Esophagus squamous epithelium (tissue), 4 donors: Measurements from ENCODE around the gene COPS6.

ENCODE experiments used
- CTCF ChIP-seq, 6 experiments: fragments of 450-650 bp in 4 of 6; fragments of 200-600 bp in 2 of 6; sonication (generic) in 2 of 6; IDR thresholded peaks; one replicate each; pipeline ENCODE4 v1.5.1; 2016 to 2019; ENCODE audit warnings: antibody characterized with exemption in 6 of 6, mild to moderate bottlenecking in 4 of 6, moderate library complexity in 4 of 6
- POLR2A ChIP-seq, 4 donors: fragments of 450-650 bp; IDR thresholded peaks; one replicate each; pipeline ENCODE4 v1.6.1; 2017; ENCODE audit warnings: antibody characterized with exemption in 4 of 4, mild to moderate bottlenecking in 4 of 4, moderate library complexity in 3 of 4

GRCh38 chr7:100072462-100072861, 16.3 kb upstream of the COPS6 start:
- no peak for TF ChIP-seq CTCF (IDR thresholded peaks at IDR 0.05)
- no peak for TF ChIP-seq POLR2A (IDR thresholded peaks at IDR 0.05)
